ENCODE results near the gene DSPP. TPM values are rescaled to one million over a fixed set of nuclear protein-coding genes. Genes with fewer than 3 reads are reported as not detected.

Gene DSPP
- total RNA-seq, 1 experiment from 2014 or later: not detected

GRCh38 chr4:87659247-87659931, 51.1 kb downstream of the DSPP start:
- Histone ChIP-seq H3K79me1 (ENCODE audit: insufficient read depth, low read depth, low read length, poor library complexity, severe bottlenecking) (no peaks in the 10 kb centered on the region), H3K9ac (ENCODE audit: extremely low read depth, insufficient read length, low read length) (no peak overlapping the region), H4K20me1 (ENCODE audit: control insufficient read depth, insufficient read depth, insufficient read length) (no peaks in the 10 kb centered on the region), H3K56ac (ENCODE audit: insufficient read length, low read depth, low read length) (no peak overlapping the region), H2BK5ac (ENCODE audit: insufficient read length, low read length) (no peak overlapping the region), H2AK5ac (ENCODE audit: insufficient read length, low read length) (no peak overlapping the region), H3K27me3 (ENCODE audit: insufficient read depth, low read length) (no peaks in the 10 kb centered on the region), H3K27ac (ENCODE audit: insufficient read length, low read depth, low read length) (no peak overlapping the region), H3K9me3 (ENCODE audit: control insufficient read depth, low read depth, low read length) (no peaks in the 10 kb centered on the region), H3K79me2 (ENCODE audit: insufficient read depth, low read length) (no peaks in the 10 kb centered on the region), H2AFZ (ENCODE audit: low read length) (no peak overlapping the region), H2BK120ac (ENCODE audit: low read depth, low read length, poor library complexity, severe bottlenecking) (no peak overlapping the region), H3K18ac (ENCODE audit: insufficient read length, low read depth, low read length) (no peak overlapping the region), H3T11ph (ENCODE audit: low read length) (no peak overlapping the region), H4K5ac (ENCODE audit: insufficient read length, low read depth, low read length) (no peak overlapping the region), H3K4ac (ENCODE audit: low read depth, low read length) (no peak overlapping the region), H3K14ac (ENCODE audit: insufficient read depth, low read length) (no peak overlapping the region), H4K8ac (replicated peaks; ENCODE audit: insufficient read length, low read depth, low read length) (no peak overlapping the region), H2BK15ac (ENCODE audit: low read depth, low read length) (no peak overlapping the region), H2BK20ac (ENCODE audit: low read depth, low read length, poor library complexity, severe bottlenecking) (no peak overlapping the region), H3K23me2 (ENCODE audit: insufficient read length, low read depth, low read length, poor library complexity, severe bottlenecking) (no peaks in the 10 kb centered on the region), H3K23ac (ENCODE audit: insufficient read length, low read depth, low read length) (no peak overlapping the region), H2BK12ac (ENCODE audit: insufficient read length, low read depth, low read length) (no peak overlapping the region), H4K91ac (ENCODE audit: insufficient read length, low read depth, low read length) (no peak overlapping the region), H3K4me1 (ENCODE audit: insufficient read depth, low read length) (peaks cover 3% of the 10 kb centered on the region; the same call in 1 of the 2 replicates), H3K4me2 (ENCODE audit: insufficient read depth, insufficient read length, low read length) (no peak overlapping the region)
- WGBS (ENCODE audit: extremely low coverage, insufficient read length, low lambda C conversion rate): no CpG with 5 or more reads among the region's 3 CpGs
- Mint-ChIP-seq H3K27ac (no peak overlapping the region), H3K27me3 (ENCODE audit: low read depth) (no peaks in the 10 kb centered on the region), H3K36me3 (ENCODE audit: insufficient read depth in 1 of 3, low read depth in 3 of 3) (peaks cover 0 to 9% (median 1%) of the 10 kb centered on the region in 3 experiments; a peak in 3 of 7 replicates), H3K4me3 (no peak overlapping the region), H3K4me1 (peaks cover 7 to 13% of the 10 kb centered on the region in 2 experiments), H3K9me3 (peaks cover 2 to 3% of the 10 kb centered on the region in 2 experiments; a peak in 3 of 5 replicates)
- TF ChIP-seq CTCF (conservative IDR thresholded peaks at IDR 0.05): no peak
- DNase-seq: no peak
